GM23338 (cell line): Measurements from ENCODE around the gene RCAN1. TPM values are rescaled to one million over a fixed set of nuclear protein-coding genes. Genes with fewer than 3 reads are reported as not detected.
"Not testable (repeated sequence)": the region's sequence is repeated elsewhere in the genome, so short reads cannot be mapped to it uniquely, and the experiment has no call there.

Source experiments
- ATAC-seq: fragments of 200-7000 bp; cut with Tn5 transposase; 3 replicates; pipeline ENCODE4 v1.9.1; 2020
- DNase-seq: peaks from one replicate; pipeline ENCODE4 v3.0.0-alpha.2; 2015; ENCODE audit warnings: low spot score
- H2AFZ ChIP-seq: fragments of 200-600 bp; sonication (generic); 2 replicates; pipeline ENCODE4 v1.8.0; 2016; ENCODE audit warnings: antibody characterized with exemption, mild to moderate bottlenecking, moderate library complexity
- H3F3A ChIP-seq: fragments of 200-600 bp; sonication (generic); replicated peaks from 2 replicates; pipeline ENCODE4 v1.8.0; 2017; ENCODE audit warnings: antibody characterized with exemption, mixed run types, low read depth
- H3K27ac ChIP-seq: fragments of 200-600 bp; sonication (generic); 2 replicates; pipeline ENCODE4 v1.6.1; 2016; ENCODE audit warnings: low read depth
- H3K27me3 ChIP-seq: fragments of 200-600 bp; sonication (generic); 2 replicates; pipeline ENCODE4 v1.8.0; 2016; ENCODE audit warnings: mild to moderate bottlenecking, mixed run types, moderate library complexity; ENCODE audit not compliant: insufficient read depth
- H3K36me3 ChIP-seq: fragments of 200-600 bp; sonication (generic); 2 replicates; pipeline ENCODE4 v1.8.0; 2016; ENCODE audit warnings: mild to moderate bottlenecking; ENCODE audit not compliant: insufficient read depth
- H3K4me1 ChIP-seq: fragments of 200-600 bp; sonication (generic); 2 replicates; pipeline ENCODE4 v1.8.0; 2016; ENCODE audit warnings: mild to moderate bottlenecking, moderate library complexity; ENCODE audit not compliant: insufficient read depth
- H3K4me2 ChIP-seq: fragments of 200-600 bp; sonication (generic); 2 replicates; pipeline ENCODE4 v1.7.1; 2017; ENCODE audit warnings: mixed run types
- H3K4me3 ChIP-seq: fragments of 200-600 bp; sonication (generic); 2 replicates; pipeline ENCODE4 v1.6.1; 2016; ENCODE audit warnings: mixed run types
- H3K79me2 ChIP-seq: fragments of 200-600 bp; sonication (generic); replicated peaks from 2 replicates; pipeline ENCODE4 v1.8.0; 2017; ENCODE audit warnings: mild to moderate bottlenecking; ENCODE audit not compliant: insufficient read depth
- H3K9me2 ChIP-seq: fragments of 200-600 bp; sonication (generic); 2 replicates; pipeline ENCODE4 v1.8.0; 2017; ENCODE audit not compliant: insufficient read depth
- H4K20me1 ChIP-seq: fragments of 200-600 bp; sonication (generic); replicated peaks from 2 replicates; pipeline ENCODE4 v1.8.0; 2017; ENCODE audit warnings: mild to moderate bottlenecking; ENCODE audit not compliant: insufficient read depth
- H3K27ac Mint-ChIP-seq: 2 replicates; pipeline ENCODE4 v1.8.0; 2020; ENCODE audit warnings: inconsistent platforms, mild to moderate bottlenecking, moderate library complexity, mixed read lengths
- H3K27me3 Mint-ChIP-seq: 3 replicates; pipeline ENCODE4 v1.8.0; 2022; ENCODE audit warnings: low read depth, mild to moderate bottlenecking, moderate library complexity, mixed read lengths, inconsistent platforms; ENCODE audit not compliant: insufficient read depth, poor library complexity
- H3K36me3 Mint-ChIP-seq: 3 replicates; pipeline ENCODE4 v1.8.0; 2021; ENCODE audit warnings: low read depth, mild to moderate bottlenecking, inconsistent platforms, moderate library complexity, mixed read lengths
- H3K4me1 Mint-ChIP-seq: 3 replicates; pipeline ENCODE4 v1.8.0; 2020; ENCODE audit warnings: mild to moderate bottlenecking, inconsistent platforms, mixed read lengths
- H3K4me3 Mint-ChIP-seq: 3 replicates; pipeline ENCODE4 v1.8.0; 2021; ENCODE audit warnings: moderate library complexity, mild to moderate bottlenecking, inconsistent platforms, mixed read lengths
- H3K9me3 Mint-ChIP-seq: 3 replicates; pipeline ENCODE4 v1.8.0; 2020; ENCODE audit warnings: moderate library complexity, mild to moderate bottlenecking, inconsistent platforms, mixed read lengths
- CREB1 ChIP-seq: fragments of 250-450 bp; sonication (Bioruptor Pico); IDR thresholded peaks from 2 replicates; pipeline ENCODE4 v1.5.0; 2020; ENCODE audit warnings: low read depth, mild to moderate bottlenecking, moderate library complexity
- EZH2phosphoT487 ChIP-seq: fragments of 200-600 bp; sonication (generic); IDR thresholded peaks from one replicate; pipeline ENCODE4 v1.8.1; 2018; ENCODE audit warnings: antibody characterized with exemption; ENCODE audit not compliant: unreplicated experiment
- JUNB ChIP-seq: IDR thresholded peaks from one replicate; pipeline ENCODE4 v1.6.1; 2016; ENCODE audit warnings: antibody characterized with exemption; ENCODE audit not compliant: unreplicated experiment
- NANOG ChIP-seq: IDR thresholded peaks from 2 replicates; pipeline ENCODE4 v1.6.1; 2016; ENCODE audit warnings: antibody characterized with exemption, borderline replicate concordance
- POLR2AphosphoS5 ChIP-seq: IDR thresholded peaks from 2 replicates; pipeline ENCODE4 v1.6.1; 2016; ENCODE audit warnings: antibody characterized with exemption, low read depth
- STAT1 ChIP-seq: IDR thresholded peaks from one replicate; pipeline ENCODE4 v1.6.1; 2016; ENCODE audit warnings: antibody characterized with exemption; ENCODE audit not compliant: unreplicated experiment
- polyA plus RNA-seq: library from polyadenylated mRNA; unstranded; fragments of >200 nt; fragmentation: Nextera tagmentation; extraction: Ambion mirVana; gene quantifications from 2 replicates; pipeline ENCODE4 v1.2.1, GENCODE V29; 2016
- total RNA-seq: library from RNA; depleted of rRNA; stranded (reverse); fragments of >200 nt; shearing (Covaris generic); gene quantifications from 2 replicates; pipeline ENCODE4 v1.2.3, GENCODE V29; 2014

The RCAN1 gene
- total and polyA plus RNA-seq, 2 experiments from 2014 or later = 3.7 to 5.2 TPM

- H3K27ac ChIP-seq = no peak overlapping the region
- no peak for ATAC-seq
- H3K36me3 Mint-ChIP-seq = no peaks in the 10 kb centered on the region
- peaks cover 12% of the 10 kb centered on the region; the same call in 1 of the 2 replicates for H3K9me2 ChIP-seq
- no peaks in the 10 kb centered on the region for H3K79me2 ChIP-seq
- no peak overlapping the region for H2AFZ ChIP-seq
- no peaks in the 10 kb centered on the region for H3K4me1 ChIP-seq
- H3K36me3 ChIP-seq = no peaks in the 10 kb centered on the region
- H3K4me3 ChIP-seq = no peak overlapping the region
- H3K4me1 Mint-ChIP-seq = no peaks in the 10 kb centered on the region
- no peak overlapping the region for H3K27ac Mint-ChIP-seq
- H3F3A ChIP-seq = no peaks in the 10 kb centered on the region
- H3K4me2 ChIP-seq = no peak overlapping the region
- H3K9me3 Mint-ChIP-seq = peaks cover 20% of the 10 kb centered on the region; the same call in 2 of the 3 replicates
- no peaks in the 10 kb centered on the region for H3K27me3 ChIP-seq
- no peak for TF ChIP-seq JUNB
- TF ChIP-seq EZH2phosphoT487 = no peak
- TF ChIP-seq POLR2AphosphoS5 = no peak
- TF ChIP-seq STAT1 = no peak
- TF ChIP-seq NANOG = no peak
- no peaks in the 10 kb centered on the region for H4K20me1 ChIP-seq
- H3K27me3 Mint-ChIP-seq = peaks cover 3% of the 10 kb centered on the region
- H3K4me3 Mint-ChIP-seq = no peak overlapping the region
- no peak for DNase-seq
Observed at GRCh38 chr21:34499116-34499515, 115.8 kb downstream of the RCAN1 start.

GRCh38 chr21:34498623-34499022, 116.3 kb downstream of the RCAN1 start:
- Histone ChIP-seq H3K9me2 (peaks cover 12% of the 10 kb centered on the region; the same call in 1 of the 2 replicates), H3K4me2 (no peak overlapping the region)
- H3K36me3 Mint-ChIP-seq = no peaks in the 10 kb centered on the region

DNA sequence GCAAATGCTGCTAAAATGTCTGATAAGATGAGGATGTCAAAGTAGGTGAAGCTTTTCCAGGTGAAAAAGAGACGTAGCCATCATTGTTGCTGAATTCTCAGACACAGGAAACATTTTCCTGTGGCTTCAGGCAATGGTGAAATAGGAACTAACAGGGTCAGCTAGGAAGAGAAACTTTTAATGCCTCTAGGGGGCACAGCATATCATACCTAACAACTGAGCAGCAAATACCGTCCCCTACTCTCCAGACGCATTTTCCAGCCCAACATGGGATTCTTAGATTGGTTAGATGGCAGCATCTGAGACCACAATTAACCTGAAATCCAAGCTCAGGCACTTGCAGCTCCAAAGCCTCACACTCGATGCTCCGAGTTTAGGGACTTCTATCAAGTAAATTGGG, 131.1 kb downstream of the RCAN1 start:
- H3K4me2 ChIP-seq, H3K4me1 Mint-ChIP-seq, H3K27ac ChIP-seq, H3K4me3 ChIP-seq, H3K27ac Mint-ChIP-seq, H3K4me3 Mint-ChIP-seq, H3K27me3 Mint-ChIP-seq, DNase-seq, H3K9me2 ChIP-seq, H3K27me3 ChIP-seq, H4K20me1 ChIP-seq, H3F3A ChIP-seq, H3K4me1 ChIP-seq, H3K36me3 Mint-ChIP-seq, H2AFZ ChIP-seq, H3K36me3 ChIP-seq, H3K79me2 ChIP-seq, H3K9me3 Mint-ChIP-seq: not testable (repeated sequence)
- ATAC-seq = peak; percentile 74

More at GRCh38 chr21:34498623-34499022, 116.3 kb downstream of the RCAN1 start:
- no peaks in the 10 kb centered on the region for H3K4me1 Mint-ChIP-seq
- Histone ChIP-seq H3K4me3 (no peak overlapping the region), H3K36me3 (no peaks in the 10 kb centered on the region), H2AFZ (no peak overlapping the region), H4K20me1 (no peaks in the 10 kb centered on the region), H3K27ac (no peak overlapping the region), H3K79me2 (no peaks in the 10 kb centered on the region), H3F3A (no peaks in the 10 kb centered on the region), H3K4me1 (no peaks in the 10 kb centered on the region), H3K27me3 (no peaks in the 10 kb centered on the region)
- H3K9me3 Mint-ChIP-seq = peaks cover 20% of the 10 kb centered on the region; the same call in 2 of the 3 replicates
- no peak overlapping the region for H3K27ac Mint-ChIP-seq
- ATAC-seq = no peak
- peaks cover under 1% of the 10 kb centered on the region for H3K27me3 Mint-ChIP-seq
- H3K4me3 Mint-ChIP-seq = no peak overlapping the region
- TF ChIP-seq EZH2phosphoT487 (no peak), POLR2AphosphoS5 (no peak), CREB1 (CRISPR knock-in tag) (no peak)
- DNase-seq = no peak

DNA sequence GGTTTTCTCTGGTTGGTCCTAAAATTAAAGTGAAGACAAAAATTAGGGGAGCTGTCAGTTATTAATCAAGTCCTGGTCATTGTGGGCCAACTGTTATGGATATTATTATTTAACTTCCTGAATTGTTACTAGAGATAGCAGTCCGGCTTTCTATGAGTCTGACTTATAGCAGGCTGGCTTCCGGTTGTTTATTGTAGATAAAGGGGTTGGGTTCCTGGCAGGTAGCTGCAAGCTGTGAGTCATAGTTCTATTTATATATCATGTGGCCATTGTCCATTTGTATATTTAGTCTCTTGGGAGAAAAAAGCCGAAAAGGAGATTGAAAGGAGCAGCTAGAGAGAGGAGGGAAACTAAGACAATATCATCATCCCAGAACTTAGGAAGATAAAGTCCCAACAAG, 131.5 kb downstream of the RCAN1 start:
- H3K4me1 Mint-ChIP-seq, H3K79me2 ChIP-seq, DNase-seq, H3K4me2 ChIP-seq, H2AFZ ChIP-seq, H3K4me3 Mint-ChIP-seq, H3K4me1 ChIP-seq, H3K27ac Mint-ChIP-seq, H3K27me3 Mint-ChIP-seq, H3F3A ChIP-seq, H3K4me3 ChIP-seq, H3K9me2 ChIP-seq, H3K9me3 Mint-ChIP-seq, ATAC-seq, H3K27ac ChIP-seq, H3K36me3 ChIP-seq, H3K27me3 ChIP-seq, H3K36me3 Mint-ChIP-seq, H4K20me1 ChIP-seq: not testable (repeated sequence)

DNA sequence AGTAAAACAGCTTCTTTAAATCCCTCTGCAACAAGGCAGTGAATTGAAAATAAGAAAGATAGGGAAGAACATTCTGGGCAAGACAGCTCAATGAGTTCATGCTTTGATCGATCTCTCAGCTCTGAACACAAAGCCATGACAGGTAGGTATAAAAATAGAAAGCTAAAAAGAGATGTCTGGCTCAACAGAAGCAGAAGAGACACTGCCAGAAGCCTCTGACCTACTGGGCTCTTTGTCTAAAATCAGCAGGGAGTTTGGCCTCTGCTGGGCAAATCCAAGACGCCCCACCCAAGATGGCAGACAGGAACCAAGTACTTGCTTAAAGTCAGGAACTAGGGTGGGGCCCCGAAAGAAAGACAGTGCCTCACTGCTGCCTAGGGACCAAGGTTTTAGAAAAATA, 147.6 kb downstream of the RCAN1 start:
- not testable (repeated sequence) for H3K9me3 Mint-ChIP-seq, H3K27me3 Mint-ChIP-seq, ATAC-seq, DNase-seq, H3F3A ChIP-seq, H3K4me1 ChIP-seq, H3K4me1 Mint-ChIP-seq, H3K4me3 Mint-ChIP-seq, H2AFZ ChIP-seq, H3K27ac Mint-ChIP-seq, H3K9me2 ChIP-seq, H3K36me3 ChIP-seq, H3K4me2 ChIP-seq, H4K20me1 ChIP-seq, H3K27ac ChIP-seq, H3K4me3 ChIP-seq, H3K36me3 Mint-ChIP-seq, H3K27me3 ChIP-seq, H3K79me2 ChIP-seq
